Transverse colon (tissue), 3 donors: Measurements from ENCODE around the gene TMEM26.

ENCODE experiments used
- POLR2A ChIP-seq: fragments of 450-650 bp; IDR thresholded peaks from one replicate; pipeline ENCODE4 v1.6.1; 2016; ENCODE audit warnings: antibody characterized with exemption, mild to moderate bottlenecking, moderate library complexity
- TF ChIP-seq, protein P1 (sequence below), 5 experiments: fragments of 200-600 bp in 3 of 5; fragments of 450-650 bp in 2 of 5; sonication (generic) in 3 of 5; IDR thresholded peaks; 1 replicate in 2 of 5; 2 replicates in 3 of 5; pipeline ENCODE4 v1.5.1; 2016 to 2017; ENCODE audit warnings: antibody characterized with exemption in 5 of 5, inconsistent platforms in 3 of 5, mild to moderate bottlenecking in 2 of 5, moderate library complexity in 1 of 5

DNA sequence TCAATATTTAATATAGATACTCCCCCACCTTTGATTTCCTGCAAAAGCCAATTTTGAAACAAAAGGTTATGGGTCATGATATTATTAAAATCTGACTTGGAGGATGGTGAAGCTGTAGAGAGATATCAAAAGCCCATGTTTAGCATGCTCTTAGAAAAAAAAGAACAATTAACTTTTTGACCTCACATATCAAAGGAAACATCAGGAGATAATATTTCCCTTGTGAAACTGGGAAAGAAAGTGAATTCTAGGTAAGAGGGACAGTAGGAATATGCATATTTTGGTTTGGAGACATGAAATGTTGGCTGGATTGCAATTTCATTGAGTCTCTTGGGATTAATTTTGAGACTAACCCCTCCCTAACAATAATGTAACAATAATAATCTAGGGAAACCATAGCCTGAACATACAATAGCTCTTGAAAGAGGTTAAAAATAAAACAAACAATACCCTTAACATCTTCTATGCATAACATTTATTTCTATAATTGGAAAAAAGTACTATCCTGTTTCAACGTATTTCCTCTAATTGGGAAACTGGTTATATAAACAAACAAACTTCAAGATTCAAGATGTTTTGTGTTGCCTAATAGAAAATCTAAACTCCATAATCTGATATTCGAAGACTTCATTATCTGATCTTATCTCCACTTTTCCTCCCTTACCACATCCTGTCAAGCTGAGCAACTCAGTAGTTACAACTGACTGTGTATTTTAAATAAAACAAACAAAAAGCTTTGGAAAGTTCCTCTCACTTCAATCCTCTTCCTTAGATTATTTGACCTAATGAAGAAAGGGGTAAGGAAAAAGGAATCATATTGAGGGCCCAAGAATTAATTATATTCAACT lies 14.8 kb downstream of the TMEM26 start:
- TF ChIP-seq, protein P1, sequence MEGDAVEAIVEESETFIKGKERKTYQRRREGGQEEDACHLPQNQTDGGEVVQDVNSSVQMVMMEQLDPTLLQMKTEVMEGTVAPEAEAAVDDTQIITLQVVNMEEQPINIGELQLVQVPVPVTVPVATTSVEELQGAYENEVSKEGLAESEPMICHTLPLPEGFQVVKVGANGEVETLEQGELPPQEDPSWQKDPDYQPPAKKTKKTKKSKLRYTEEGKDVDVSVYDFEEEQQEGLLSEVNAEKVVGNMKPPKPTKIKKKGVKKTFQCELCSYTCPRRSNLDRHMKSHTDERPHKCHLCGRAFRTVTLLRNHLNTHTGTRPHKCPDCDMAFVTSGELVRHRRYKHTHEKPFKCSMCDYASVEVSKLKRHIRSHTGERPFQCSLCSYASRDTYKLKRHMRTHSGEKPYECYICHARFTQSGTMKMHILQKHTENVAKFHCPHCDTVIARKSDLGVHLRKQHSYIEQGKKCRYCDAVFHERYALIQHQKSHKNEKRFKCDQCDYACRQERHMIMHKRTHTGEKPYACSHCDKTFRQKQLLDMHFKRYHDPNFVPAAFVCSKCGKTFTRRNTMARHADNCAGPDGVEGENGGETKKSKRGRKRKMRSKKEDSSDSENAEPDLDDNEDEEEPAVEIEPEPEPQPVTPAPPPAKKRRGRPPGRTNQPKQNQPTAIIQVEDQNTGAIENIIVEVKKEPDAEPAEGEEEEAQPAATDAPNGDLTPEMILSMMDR (IDR thresholded peaks at IDR 0.05) = no peak
- no peak for TF ChIP-seq POLR2A
